T-helper 2 cell treated with Interferon-gamma antibody and Interleukin-4, amounts not matched to agents 5 μg/mL and 100 μg/mL, for 36 hours (primary cell): ENCODE data around the gene HNF1A.

Experiments used
- DNase-seq: peaks from one replicate; pipeline ENCODE4 v3.0.0; 2021; ENCODE audit warnings: low spot score
- H3K27ac Mint-ChIP-seq: one replicate; pipeline ENCODE4 v1.8.0; 2021; ENCODE audit warnings: mild to moderate bottlenecking, mixed read lengths
- H3K27me3 Mint-ChIP-seq: one replicate; pipeline ENCODE4 v1.8.0; 2021; ENCODE audit warnings: low read depth, mixed read lengths
- H3K36me3 Mint-ChIP-seq: one replicate; pipeline ENCODE4 v1.8.0; 2021; ENCODE audit warnings: low read depth, mixed read lengths
- H3K4me1 Mint-ChIP-seq: one replicate; pipeline ENCODE4 v1.8.0; 2021; ENCODE audit warnings: low read depth, mixed read lengths
- H3K4me3 Mint-ChIP-seq: one replicate; pipeline ENCODE4 v1.8.0; 2022; ENCODE audit warnings: mild to moderate bottlenecking, moderate library complexity, mixed read lengths
- H3K9me3 Mint-ChIP-seq: one replicate; pipeline ENCODE4 v1.8.0; 2021; ENCODE audit warnings: mixed read lengths

HNF1A gene

DNA sequence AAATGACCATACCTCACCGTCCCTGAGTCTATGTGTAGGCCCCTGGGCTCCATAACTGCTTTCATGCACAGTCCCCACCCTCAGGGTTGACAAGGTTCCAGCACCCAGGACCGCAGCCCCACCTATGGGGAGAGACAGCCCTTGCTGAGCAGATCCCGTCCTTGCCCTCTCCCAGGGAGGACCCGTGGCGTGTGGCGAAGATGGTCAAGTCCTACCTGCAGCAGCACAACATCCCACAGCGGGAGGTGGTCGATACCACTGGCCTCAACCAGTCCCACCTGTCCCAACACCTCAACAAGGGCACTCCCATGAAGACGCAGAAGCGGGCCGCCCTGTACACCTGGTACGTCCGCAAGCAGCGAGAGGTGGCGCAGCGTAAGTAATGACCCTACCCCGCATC is 10.3 kb downstream of the HNF1A start:
- H3K36me3 Mint-ChIP-seq = no peaks in the 10 kb centered on the region
- H3K27ac Mint-ChIP-seq = no peak overlapping the region
- H3K9me3 Mint-ChIP-seq = no peaks in the 10 kb centered on the region
- H3K4me1 Mint-ChIP-seq = no peaks in the 10 kb centered on the region
- H3K27me3 Mint-ChIP-seq = peaks cover 13% of the 10 kb centered on the region
- DNase-seq = no peak
- H3K4me3 Mint-ChIP-seq = no peak overlapping the region

DNA sequence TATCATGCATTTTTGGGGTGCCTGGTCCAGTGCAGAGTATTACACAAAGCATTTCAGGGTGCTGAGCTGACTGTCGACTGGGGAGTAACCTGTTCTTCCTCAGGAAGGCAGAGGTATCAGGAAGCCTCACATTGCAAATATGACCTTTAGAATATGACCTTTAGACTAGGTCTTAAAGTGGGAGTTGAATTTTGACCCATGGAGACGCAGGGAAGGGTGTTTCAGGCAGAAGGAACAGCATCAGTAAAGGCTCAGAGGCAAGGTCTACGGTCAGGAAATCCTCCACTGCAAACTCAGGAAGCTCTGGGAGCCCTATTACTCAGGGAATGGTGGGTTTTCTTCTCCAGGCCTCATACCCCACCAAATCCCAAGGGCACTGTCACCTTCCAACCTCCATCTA is 11.3 kb downstream of the HNF1A start:
- Mint-ChIP-seq H3K36me3 (no peaks in the 10 kb centered on the region), H3K27ac (no peak overlapping the region)

DNA sequence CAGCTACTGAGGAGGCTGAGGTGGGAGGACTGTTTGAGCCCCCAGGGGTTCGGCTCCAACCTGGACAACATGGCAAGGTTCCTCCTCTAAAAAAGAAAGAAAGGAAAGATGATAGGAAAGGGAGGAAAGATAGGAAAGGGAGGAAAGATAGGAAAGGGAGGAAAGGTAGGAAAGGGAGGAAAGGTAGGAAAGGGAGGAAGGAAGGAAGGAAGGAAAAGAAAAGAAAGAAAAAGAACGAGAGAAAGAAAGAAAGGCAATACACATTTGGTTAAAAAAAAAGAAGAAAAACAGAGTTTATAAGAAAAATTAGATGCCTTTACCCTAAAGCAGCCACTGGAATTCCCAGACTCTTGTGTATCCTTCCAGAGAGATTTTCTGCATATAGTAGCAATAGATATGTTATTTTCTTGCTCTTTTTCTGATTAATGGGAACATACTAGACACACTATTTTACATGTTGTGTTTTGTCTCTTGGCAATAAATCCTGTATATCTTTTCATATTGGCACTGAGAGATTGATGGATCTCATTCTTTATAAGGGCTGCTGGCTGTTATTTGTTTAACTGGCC is 12.2 kb downstream of the HNF1A start:
- no peak overlapping the region for H3K27ac Mint-ChIP-seq
- no peak overlapping the region for H3K4me3 Mint-ChIP-seq
- peaks cover 16% of the 10 kb centered on the region for H3K27me3 Mint-ChIP-seq
- H3K36me3 Mint-ChIP-seq = no peaks in the 10 kb centered on the region
- DNase-seq = no peak
- H3K4me1 Mint-ChIP-seq = no peaks in the 10 kb centered on the region
- H3K9me3 Mint-ChIP-seq = no peaks in the 10 kb centered on the region

More for the DNA sequence above, 11.3 kb downstream of the HNF1A start:
- H3K9me3 Mint-ChIP-seq = no peaks in the 10 kb centered on the region
- H3K27me3 Mint-ChIP-seq = peaks cover 10% of the 10 kb centered on the region
- H3K4me1 Mint-ChIP-seq = no peaks in the 10 kb centered on the region
- no peak for DNase-seq
- H3K4me3 Mint-ChIP-seq = no peak overlapping the region

DNA sequence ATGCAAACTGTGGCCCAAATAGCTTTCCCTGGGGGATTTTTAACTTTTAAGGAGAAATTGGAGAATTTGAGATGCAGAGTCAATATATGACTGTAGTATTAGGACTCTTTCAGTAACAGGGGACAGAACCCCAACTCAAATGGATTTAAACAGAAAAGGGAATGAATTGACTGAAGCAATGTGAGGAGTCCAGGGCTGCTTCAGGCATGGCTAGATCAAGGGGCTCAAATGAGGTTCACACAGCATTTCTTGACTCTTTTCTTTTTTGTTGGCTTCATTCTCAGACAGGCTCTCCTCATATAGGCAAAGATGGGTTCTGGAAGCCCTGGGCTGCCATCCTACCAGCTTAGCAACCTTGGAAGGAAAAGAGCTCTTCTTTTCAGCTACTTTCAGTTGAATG is 13.6 kb downstream of the HNF1A start:
- H3K36me3 Mint-ChIP-seq = no peaks in the 10 kb centered on the region
- H3K4me1 Mint-ChIP-seq = no peaks in the 10 kb centered on the region
- no peak for DNase-seq
- no peak overlapping the region for H3K27ac Mint-ChIP-seq
- peaks cover 16% of the 10 kb centered on the region for H3K27me3 Mint-ChIP-seq
- no peaks in the 10 kb centered on the region for H3K9me3 Mint-ChIP-seq
- H3K4me3 Mint-ChIP-seq = no peak overlapping the region

DNA sequence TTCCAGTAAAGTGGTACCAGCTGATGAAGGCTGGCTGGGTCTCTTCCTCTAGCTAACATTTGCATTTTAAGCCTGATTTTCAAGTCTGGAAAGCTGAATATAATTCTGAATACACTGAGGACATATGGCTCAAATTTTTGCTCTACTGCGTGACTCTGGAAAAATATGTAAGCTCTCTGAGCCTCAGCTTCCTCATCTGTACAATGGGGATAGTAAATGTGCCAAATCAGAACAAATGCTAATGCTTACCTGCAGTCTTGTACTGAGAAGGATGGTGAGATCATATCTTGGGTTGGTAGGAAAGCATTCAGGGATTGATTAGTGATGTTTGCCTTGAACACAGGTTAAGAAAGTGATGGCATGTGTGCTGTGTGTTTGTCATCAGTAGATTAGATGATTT is 14.6 kb downstream of the HNF1A start:
- Mint-ChIP-seq H3K4me3 (no peak overlapping the region), H3K27me3 (peaks cover 16% of the 10 kb centered on the region), H3K36me3 (no peaks in the 10 kb centered on the region), H3K9me3 (no peaks in the 10 kb centered on the region), H3K4me1 (no peaks in the 10 kb centered on the region), H3K27ac (no peak overlapping the region)
- no peak for DNase-seq

DNA sequence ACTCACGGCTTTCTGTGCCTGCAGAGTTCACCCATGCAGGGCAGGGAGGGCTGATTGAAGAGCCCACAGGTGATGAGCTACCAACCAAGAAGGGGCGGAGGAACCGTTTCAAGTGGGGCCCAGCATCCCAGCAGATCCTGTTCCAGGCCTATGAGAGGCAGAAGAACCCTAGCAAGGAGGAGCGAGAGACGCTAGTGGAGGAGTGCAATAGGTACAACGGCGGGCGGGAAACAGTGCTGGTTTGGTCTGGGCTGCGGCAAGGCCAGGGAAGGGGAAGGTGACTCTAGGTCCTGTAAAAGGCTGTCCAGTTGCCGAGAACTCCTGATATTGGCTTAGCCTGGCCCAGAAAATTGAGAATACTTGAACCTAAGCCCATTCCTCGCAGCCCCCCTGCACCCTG is 15.2 kb downstream of the HNF1A start:
- Mint-ChIP-seq H3K9me3 (no peaks in the 10 kb centered on the region), H3K4me3 (no peak overlapping the region), H3K27ac (no peak overlapping the region), H3K36me3 (no peaks in the 10 kb centered on the region), H3K27me3 (peaks cover 16% of the 10 kb centered on the region), H3K4me1 (no peaks in the 10 kb centered on the region)
- no peak for DNase-seq

DNA sequence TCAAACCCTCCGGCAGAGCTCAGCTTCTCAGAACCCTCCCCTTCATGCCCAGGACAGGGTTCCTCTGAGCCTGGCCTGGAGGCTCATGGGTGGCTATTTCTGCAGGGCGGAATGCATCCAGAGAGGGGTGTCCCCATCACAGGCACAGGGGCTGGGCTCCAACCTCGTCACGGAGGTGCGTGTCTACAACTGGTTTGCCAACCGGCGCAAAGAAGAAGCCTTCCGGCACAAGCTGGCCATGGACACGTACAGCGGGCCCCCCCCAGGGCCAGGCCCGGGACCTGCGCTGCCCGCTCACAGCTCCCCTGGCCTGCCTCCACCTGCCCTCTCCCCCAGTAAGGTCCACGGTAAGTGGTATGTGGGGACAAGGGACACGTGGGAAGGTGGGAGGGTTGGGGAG is 15.7 kb downstream of the HNF1A start:
- Mint-ChIP-seq H3K4me3 (no peak overlapping the region), H3K27ac (no peak overlapping the region), H3K36me3 (no peaks in the 10 kb centered on the region), H3K27me3 (peaks cover 16% of the 10 kb centered on the region), H3K4me1 (no peaks in the 10 kb centered on the region), H3K9me3 (no peaks in the 10 kb centered on the region)
- DNase-seq = no peak

DNA sequence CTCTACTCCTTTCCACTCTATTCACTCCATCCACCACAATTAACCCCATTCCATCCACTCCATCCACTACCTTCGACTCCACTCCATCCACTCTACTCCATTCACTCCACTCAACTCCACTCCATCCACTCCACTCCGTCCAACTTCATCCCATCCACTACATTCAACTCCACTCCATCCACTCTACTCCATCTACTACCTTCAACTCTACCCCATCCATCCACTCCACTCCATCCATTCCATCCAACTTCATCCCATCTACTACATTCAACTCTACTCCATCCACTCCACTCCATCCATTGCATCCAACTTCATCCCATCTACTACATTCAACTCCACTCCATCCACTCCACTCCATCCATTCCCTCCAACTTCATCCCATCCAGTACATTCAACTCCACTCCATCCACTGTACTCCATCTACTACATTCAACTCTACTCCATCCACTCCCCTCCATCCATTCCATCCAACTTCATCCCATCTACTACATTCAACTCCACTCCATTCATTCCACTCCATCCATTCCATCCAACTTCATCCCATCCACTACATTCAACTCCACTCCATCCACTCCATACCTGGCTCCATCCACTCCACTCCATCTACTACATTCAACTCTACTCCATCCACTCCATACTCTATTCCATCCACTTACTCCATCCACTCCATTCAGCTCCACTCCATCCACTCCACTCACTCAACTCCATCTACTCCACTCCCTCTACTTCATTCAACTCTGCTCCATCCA is 16.4 kb downstream of the HNF1A start:
- no peak for DNase-seq
- no peaks in the 10 kb centered on the region for H3K9me3 Mint-ChIP-seq
- no peaks in the 10 kb centered on the region for H3K36me3 Mint-ChIP-seq
- peaks cover 16% of the 10 kb centered on the region for H3K27me3 Mint-ChIP-seq
- no peaks in the 10 kb centered on the region for H3K4me1 Mint-ChIP-seq
- no peak overlapping the region for H3K4me3 Mint-ChIP-seq
- no peak overlapping the region for H3K27ac Mint-ChIP-seq

DNA sequence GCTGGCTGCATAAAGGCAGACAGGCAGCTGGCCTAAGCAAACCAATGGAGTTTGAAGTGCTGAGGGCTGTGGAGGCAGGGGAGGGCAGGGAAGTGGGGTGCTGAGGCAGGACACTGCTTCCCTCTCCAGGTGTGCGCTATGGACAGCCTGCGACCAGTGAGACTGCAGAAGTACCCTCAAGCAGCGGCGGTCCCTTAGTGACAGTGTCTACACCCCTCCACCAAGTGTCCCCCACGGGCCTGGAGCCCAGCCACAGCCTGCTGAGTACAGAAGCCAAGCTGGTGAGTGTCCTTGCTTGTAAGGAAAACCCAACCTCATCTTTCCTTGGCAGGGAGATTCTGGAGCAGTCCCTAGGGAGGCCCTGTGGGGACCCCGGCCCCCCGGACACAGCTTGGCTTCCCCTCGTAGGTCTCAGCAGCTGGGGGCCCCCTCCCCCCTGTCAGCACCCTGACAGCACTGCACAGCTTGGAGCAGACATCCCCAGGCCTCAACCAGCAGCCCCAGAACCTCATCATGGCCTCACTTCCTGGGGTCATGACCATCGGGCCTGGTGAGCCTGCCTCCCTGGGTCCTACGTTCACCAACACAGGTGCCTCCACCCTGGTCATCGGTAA is 17.9 kb downstream of the HNF1A start:
- no peak for DNase-seq
- no peaks in the 10 kb centered on the region for H3K4me1 Mint-ChIP-seq
- H3K27ac Mint-ChIP-seq = no peak overlapping the region
- no peaks in the 10 kb centered on the region for H3K9me3 Mint-ChIP-seq
- no peak overlapping the region for H3K4me3 Mint-ChIP-seq
- peaks cover 14% of the 10 kb centered on the region for H3K27me3 Mint-ChIP-seq
- H3K36me3 Mint-ChIP-seq = no peaks in the 10 kb centered on the region

DNA sequence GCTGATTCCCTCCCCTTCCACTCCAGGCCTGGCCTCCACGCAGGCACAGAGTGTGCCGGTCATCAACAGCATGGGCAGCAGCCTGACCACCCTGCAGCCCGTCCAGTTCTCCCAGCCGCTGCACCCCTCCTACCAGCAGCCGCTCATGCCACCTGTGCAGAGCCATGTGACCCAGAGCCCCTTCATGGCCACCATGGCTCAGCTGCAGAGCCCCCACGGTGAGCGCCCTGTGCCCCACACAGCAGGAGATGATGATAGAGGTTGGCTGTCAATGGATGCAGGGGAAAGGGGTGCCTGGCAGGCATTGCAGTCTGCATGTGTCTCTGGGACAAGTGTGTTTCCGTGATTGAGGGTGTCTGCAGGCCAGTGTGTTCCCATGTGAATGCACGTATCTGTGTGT is 19.1 kb downstream of the HNF1A start:
- Mint-ChIP-seq H3K4me3 (no peak overlapping the region), H3K9me3 (no peaks in the 10 kb centered on the region), H3K36me3 (no peaks in the 10 kb centered on the region), H3K4me1 (no peaks in the 10 kb centered on the region), H3K27ac (no peak overlapping the region), H3K27me3 (peaks cover 11% of the 10 kb centered on the region)
- DNase-seq = no peak

DNA sequence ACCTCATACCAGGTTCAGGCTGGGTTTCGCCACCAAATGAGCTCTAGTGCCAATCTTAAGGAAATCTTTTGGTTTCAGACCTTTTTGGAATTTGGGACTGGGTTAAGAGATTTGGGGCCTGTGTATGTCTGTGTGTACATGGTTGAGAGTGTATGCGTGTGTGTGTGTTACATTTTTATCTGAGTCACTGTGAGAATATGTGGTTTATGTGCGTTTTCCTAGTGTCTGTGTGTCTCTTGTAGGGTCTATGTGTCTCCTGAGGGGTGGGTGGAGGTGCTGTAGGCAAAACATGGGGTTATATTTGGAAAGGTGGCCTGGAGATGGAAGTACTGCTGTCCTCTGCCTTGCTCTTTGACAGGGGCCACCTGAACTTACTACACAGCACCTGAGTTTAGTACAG is 20.1 kb downstream of the HNF1A start:
- Mint-ChIP-seq H3K9me3 (no peaks in the 10 kb centered on the region), H3K4me3 (no peak overlapping the region), H3K27ac (no peak overlapping the region), H3K36me3 (peaks cover 3% of the 10 kb centered on the region), H3K27me3 (peaks cover 6% of the 10 kb centered on the region), H3K4me1 (no peaks in the 10 kb centered on the region)
- DNase-seq = no peak

DNA sequence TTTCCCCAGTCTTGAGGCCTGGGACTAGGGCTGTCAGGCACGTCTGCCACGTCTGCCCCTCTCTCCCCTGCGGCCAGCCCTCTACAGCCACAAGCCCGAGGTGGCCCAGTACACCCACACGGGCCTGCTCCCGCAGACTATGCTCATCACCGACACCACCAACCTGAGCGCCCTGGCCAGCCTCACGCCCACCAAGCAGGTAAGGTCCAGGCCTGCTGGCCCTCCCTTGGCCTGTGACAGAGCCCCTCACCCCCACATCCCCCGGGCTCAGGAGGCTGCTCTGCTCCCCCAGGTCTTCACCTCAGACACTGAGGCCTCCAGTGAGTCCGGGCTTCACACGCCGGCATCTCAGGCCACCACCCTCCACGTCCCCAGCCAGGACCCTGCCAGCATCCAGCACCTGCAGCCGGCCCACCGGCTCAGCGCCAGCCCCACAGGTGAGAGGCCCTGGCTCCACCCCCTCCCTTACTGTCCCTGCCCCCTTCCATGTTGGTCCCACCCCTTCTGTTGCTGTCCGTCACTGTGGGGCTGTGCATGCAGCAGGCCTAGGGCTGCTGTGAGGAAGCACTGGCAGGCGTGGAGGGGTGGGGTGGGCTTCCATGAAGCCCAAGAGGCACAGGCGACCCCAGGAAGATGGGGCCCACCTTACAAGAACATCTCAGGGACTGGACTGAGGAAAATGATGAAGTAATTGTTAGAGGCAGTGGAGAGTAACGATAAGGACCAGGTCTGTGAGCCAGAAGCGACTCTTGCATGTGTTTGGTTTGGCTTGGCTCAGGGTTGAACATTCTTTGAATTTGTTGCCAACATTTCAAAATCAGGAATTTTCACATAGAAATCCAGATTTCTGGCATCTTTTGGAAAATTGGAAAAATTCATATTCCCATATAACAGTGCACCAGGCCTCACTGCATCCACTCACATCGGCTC is 21.1 kb downstream of the HNF1A start:
- no peaks in the 10 kb centered on the region for H3K4me1 Mint-ChIP-seq
- no peak overlapping the region for H3K27ac Mint-ChIP-seq
- no peak for DNase-seq
- H3K9me3 Mint-ChIP-seq = no peaks in the 10 kb centered on the region
- peaks cover 9% of the 10 kb centered on the region for H3K36me3 Mint-ChIP-seq
- no peak overlapping the region for H3K4me3 Mint-ChIP-seq
- peaks cover 6% of the 10 kb centered on the region for H3K27me3 Mint-ChIP-seq

DNA sequence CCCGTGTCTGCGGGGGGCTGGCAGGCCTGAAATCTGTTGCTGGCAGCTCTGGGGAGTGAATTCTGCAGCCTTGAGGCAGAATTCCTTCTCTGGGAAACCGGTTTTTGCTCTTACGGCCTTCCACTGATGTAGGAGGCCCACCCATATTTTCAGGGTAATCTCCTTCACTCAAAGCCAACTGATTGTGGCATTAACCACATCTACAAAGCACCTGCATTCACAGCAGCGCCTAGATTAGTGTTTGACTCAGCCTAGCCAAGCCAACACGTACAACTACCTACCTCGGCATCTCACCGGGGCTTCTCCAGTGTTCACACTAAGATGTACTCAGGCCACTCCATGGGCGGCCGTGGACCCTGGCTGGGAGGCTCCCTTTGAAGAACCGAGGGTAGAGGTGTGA is 22.2 kb downstream of the HNF1A start:
- DNase-seq = no peak
- Mint-ChIP-seq H3K4me3 (no peak overlapping the region), H3K9me3 (no peaks in the 10 kb centered on the region), H3K4me1 (peaks cover 4% of the 10 kb centered on the region), H3K27me3 (no peaks in the 10 kb centered on the region), H3K36me3 (peaks cover 18% of the 10 kb centered on the region), H3K27ac (no peak overlapping the region)

DNA sequence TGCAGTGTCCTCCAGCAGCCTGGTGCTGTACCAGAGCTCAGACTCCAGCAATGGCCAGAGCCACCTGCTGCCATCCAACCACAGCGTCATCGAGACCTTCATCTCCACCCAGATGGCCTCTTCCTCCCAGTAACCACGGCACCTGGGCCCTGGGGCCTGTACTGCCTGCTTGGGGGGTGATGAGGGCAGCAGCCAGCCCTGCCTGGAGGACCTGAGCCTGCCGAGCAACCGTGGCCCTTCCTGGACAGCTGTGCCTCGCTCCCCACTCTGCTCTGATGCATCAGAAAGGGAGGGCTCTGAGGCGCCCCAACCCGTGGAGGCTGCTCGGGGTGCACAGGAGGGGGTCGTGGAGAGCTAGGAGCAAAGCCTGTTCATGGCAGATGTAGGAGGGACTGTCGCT is 22.7 kb downstream of the HNF1A start:
- Mint-ChIP-seq H3K27ac (no peak overlapping the region), H3K36me3 (peaks cover 20% of the 10 kb centered on the region), H3K4me3 (no peak overlapping the region), H3K4me1 (peaks cover 5% of the 10 kb centered on the region), H3K9me3 (no peaks in the 10 kb centered on the region), H3K27me3 (no peaks in the 10 kb centered on the region)
- DNase-seq = no peak
